H1 (cell line): ENCODE measurements around the gene ZNF670. TPM values are rescaled to one million over a fixed set of nuclear protein-coding genes. Genes with fewer than 3 reads are reported as not detected.

Source experiments
- CTCF ChIA-PET: fragments of 300-600 bp; sonication (Branson Sonifier 250); formaldehyde crosslinking; loops from one replicate; lab custom pipeline; 2021; ENCODE audit not compliant: partially characterized antibody; lab: Charles Lee
- POLR2A ChIA-PET: fragments of 300-600 bp; sonication (Branson Sonifier 250); formaldehyde crosslinking; loops from one replicate; lab custom pipeline; 2021; ENCODE audit warnings: inconsistent platforms; ENCODE audit not compliant: partially characterized antibody; lab: Charles Lee
- DNase-seq, 2 experiments: peaks; one replicate each; pipeline versions ENCODE4 v3.0.0 to v3.0.0-alpha.2; 2010 to 2022; ENCODE audit warnings: low spot score in 2 of 2, low read depth in 1 of 2, mixed read lengths in 1 of 2
- FAIRE-seq: peaks from 2 replicates; lab custom pipeline; 2011; peaks lifted over from hg19 to GRCh38; lab: Jason Lieb, UNC
- H2AFZ ChIP-seq: 2 replicates; pipeline ENCODE4 v1.8.1; 2012; ENCODE audit warnings: low read length, inconsistent platforms
- H2AK5ac ChIP-seq: 2 replicates; pipeline ENCODE4 v1.6.1; 2013; ENCODE audit warnings: low read depth, low read length
- H2BK120ac ChIP-seq: replicated peaks from 2 replicates; pipeline ENCODE3; 2013; ENCODE audit warnings: low read depth, low read length, inconsistent platforms
- H2BK12ac ChIP-seq: 2 replicates; pipeline ENCODE4 v1.6.1; 2013; ENCODE audit warnings: low read depth, low read length
- H2BK15ac ChIP-seq: 2 replicates; pipeline ENCODE4 v1.6.1; 2013; ENCODE audit warnings: low read length
- H2BK20ac ChIP-seq: 2 replicates; pipeline ENCODE4 v1.6.1; 2013; ENCODE audit warnings: low read length
- H2BK5ac ChIP-seq: 2 replicates; pipeline ENCODE4 v1.6.1; 2013; ENCODE audit warnings: low read depth, low read length
- H3K14ac ChIP-seq: 2 replicates; pipeline ENCODE4 v1.6.1; 2013; ENCODE audit warnings: inconsistent platforms; ENCODE audit not compliant: insufficient read length
- H3K18ac ChIP-seq: 2 replicates; pipeline ENCODE4 v1.6.1; 2013; ENCODE audit warnings: low read length; ENCODE audit errors: extremely low read depth
- H3K23ac ChIP-seq: 2 replicates; pipeline ENCODE4 v1.6.1; 2013; ENCODE audit warnings: inconsistent platforms; ENCODE audit not compliant: insufficient read length
- H3K23me2 ChIP-seq: 2 replicates; pipeline ENCODE4 v1.6.1; 2013; ENCODE audit warnings: low read depth, low read length
- H3K27ac ChIP-seq: 2 replicates; pipeline ENCODE4 v1.6.1; 2011; ENCODE audit warnings: low read depth, low read length, inconsistent platforms
- H3K27me3 ChIP-seq, 4 experiments: replicated peaks in 1 of 4; 1 replicate in 1 of 4; 2 replicates in 3 of 4; pipeline versions ENCODE4 v1.6.1 to v1.8.1; 2011 to 2013; ENCODE audit warnings: low read length in 3 of 4, mild to moderate bottlenecking in 3 of 4, inconsistent platforms in 2 of 4, mixed read lengths in 2 of 4, moderate library complexity in 1 of 4; ENCODE audit not compliant: control insufficient read depth in 3 of 4, insufficient read depth in 3 of 4; ENCODE audit errors: extremely low read depth in 1 of 4
- H3K36me3 ChIP-seq, 4 experiments: 2 replicates each; pipeline versions ENCODE4 v1.6.1 to v1.8.1; 2011 to 2013; ENCODE audit warnings: mild to moderate bottlenecking in 4 of 4, low read length in 3 of 4, moderate library complexity in 2 of 4, control low read depth in 1 of 4, inconsistent platforms in 1 of 4; ENCODE audit not compliant: insufficient read depth in 4 of 4, control insufficient read depth in 2 of 4
- H3K4ac ChIP-seq: replicated peaks from 2 replicates; pipeline ENCODE3; 2013; ENCODE audit warnings: low read length, low read depth, mixed read lengths, inconsistent platforms; ENCODE audit not compliant: insufficient read length
- H3K4me1 ChIP-seq, 4 experiments: replicated peaks in 1 of 4; 1 replicate in 1 of 4; 2 replicates in 3 of 4; pipeline versions ENCODE4 v1.6.1 to v1.8.1; 2011 to 2013; ENCODE audit warnings: low read length in 3 of 4, inconsistent platforms in 2 of 4, mixed read lengths in 1 of 4; ENCODE audit not compliant: insufficient read depth in 4 of 4, control insufficient read depth in 3 of 4
- H3K4me2 ChIP-seq, 2 experiments: 2 replicates each; pipeline versions ENCODE4 v1.6.1 to v1.8.1; 2011 to 2013; ENCODE audit warnings: low read depth in 2 of 2, low read length in 2 of 2, control low read depth in 1 of 2, inconsistent platforms in 1 of 2, mild to moderate bottlenecking in 1 of 2; ENCODE audit not compliant: insufficient read depth in 1 of 2
- H3K4me3 ChIP-seq, 4 experiments: fragments of 200-600, 300-600 bp in 1 of 4; sonication (generic), shearing (Covaris generic), sonication (Bioruptor Twin) in 1 of 4; 2 replicates each; pipeline versions ENCODE4 v1.5.1 to v1.8.1; 2011 to 2016; ENCODE audit warnings: low read length in 4 of 4, low read depth in 3 of 4, control low read depth in 2 of 4, inconsistent platforms in 2 of 4, mild to moderate bottlenecking in 2 of 4, mixed read lengths in 1 of 4, moderate library complexity in 1 of 4; ENCODE audit not compliant: insufficient read depth in 2 of 4; ENCODE audit errors: extremely low read depth in 1 of 4
- H3K56ac ChIP-seq: replicated peaks from 2 replicates; pipeline ENCODE3; 2013; ENCODE audit warnings: low read depth, mild to moderate bottlenecking, mixed read lengths, low read length, inconsistent platforms; ENCODE audit not compliant: insufficient read length
- H3K79me1 ChIP-seq: 2 replicates; pipeline ENCODE4 v1.6.1; 2013; ENCODE audit warnings: low read depth, low read length, control low read depth
- H3K79me2 ChIP-seq, 2 experiments: 2 replicates each; pipeline versions ENCODE4 v1.6.1 to v1.8.1; 2012 to 2013; ENCODE audit warnings: low read length in 2 of 2, mild to moderate bottlenecking in 2 of 2, inconsistent platforms in 1 of 2; ENCODE audit not compliant: insufficient read depth in 2 of 2, control insufficient read depth in 1 of 2
- H3K9ac ChIP-seq, 4 experiments: replicated peaks in 1 of 4; 1 replicate in 1 of 4; 2 replicates in 3 of 4; pipeline versions ENCODE4 v1.6.1 to v1.8.1; 2011 to 2013; ENCODE audit warnings: low read depth in 3 of 4, low read length in 3 of 4, control low read depth in 2 of 4, mild to moderate bottlenecking in 2 of 4, moderate library complexity in 2 of 4, inconsistent platforms in 1 of 4; ENCODE audit errors: extremely low read depth in 1 of 4
- H3K9me3 ChIP-seq, 2 experiments: 2 replicates each; pipeline versions ENCODE4 v1.6.1 to v1.8.1; 2012 to 2013; ENCODE audit warnings: mild to moderate bottlenecking in 2 of 2, moderate library complexity in 2 of 2, control low read depth in 1 of 2, inconsistent platforms in 1 of 2, low read depth in 1 of 2, low read length in 1 of 2, mixed read lengths in 1 of 2; ENCODE audit not compliant: insufficient read depth in 2 of 2
- H4K20me1 ChIP-seq, 2 experiments: replicated peaks in 1 of 2; 2 replicates each; pipeline versions ENCODE3 to v1.8.1; 2011 to 2013; ENCODE audit warnings: inconsistent platforms in 2 of 2, low read length in 2 of 2, mild to moderate bottlenecking in 1 of 2; ENCODE audit not compliant: insufficient read depth in 2 of 2, control insufficient read depth in 1 of 2
- H4K5ac ChIP-seq: 2 replicates; pipeline ENCODE4 v1.6.1; 2013; ENCODE audit warnings: low read length, low read depth, mixed read lengths, inconsistent platforms; ENCODE audit not compliant: insufficient read length
- H4K8ac ChIP-seq: 2 replicates; pipeline ENCODE4 v1.8.0; 2013; ENCODE audit warnings: mild to moderate bottlenecking, moderate library complexity, low read length, inconsistent platforms; ENCODE audit not compliant: insufficient read depth; ENCODE audit errors: extremely low read depth
- H4K91ac ChIP-seq: replicated peaks from 2 replicates; pipeline ENCODE3; 2013; ENCODE audit warnings: low read length, mixed read lengths, inconsistent platforms; ENCODE audit not compliant: insufficient read length
- EP300 ChIP-seq, 2 experiments: IDR thresholded peaks; 1 replicate in 1 of 2; 2 replicates in 1 of 2; pipeline ENCODE4 v1.6.1; 2011 to 2012; ENCODE audit warnings: low read depth in 2 of 2, low read length in 2 of 2, mild to moderate bottlenecking in 2 of 2, borderline replicate concordance in 1 of 2, inconsistent platforms in 1 of 2, moderate library complexity in 1 of 2
- KDM1A ChIP-seq: fragments of 200-600, 300-600 bp; sonication (generic); IDR thresholded peaks from 2 replicates; pipeline ENCODE4 v1.7.1; 2016; ENCODE audit warnings: mild to moderate bottlenecking, low read length, borderline replicate concordance
- PHF8 ChIP-seq: fragments of 200-600 bp; sonication (generic); conservative IDR thresholded peaks from 2 replicates; pipeline ENCODE4 v1.7.1; 2012; ENCODE audit warnings: low read depth, mild to moderate bottlenecking, inconsistent platforms, low read length, moderate library complexity
- SP2 ChIP-seq: IDR thresholded peaks from 2 replicates; pipeline ENCODE4 v1.6.1; 2012; ENCODE audit warnings: mild to moderate bottlenecking, low read length, inconsistent platforms
- WGBS, 2 experiments: shearing (Covaris generic) in 1 of 2; methylation state at CpG; one replicate each; pipeline versions ENCODE4 v1.1.6 to v1.1.7; 2013 to 2015; ENCODE audit warnings: low lambda C conversion rate in 2 of 2, mixed read lengths in 2 of 2, inconsistent platforms in 1 of 2, low coverage in 1 of 2, missing lambda C conversion rate in 1 of 2; ENCODE audit not compliant: insufficient replicate concordance in 2 of 2, insufficient coverage in 1 of 2, insufficient read length in 1 of 2; ENCODE audit errors: extremely low coverage in 1 of 2, missing lambda C conversion rate in 1 of 2; 5-methylcytosine and 5-hydroxymethylcytosine counted together
- polyA plus RNA-seq, 7 experiments: library from polyadenylated mRNA; depleted of rRNA in 3 of 7; stranded (reverse) in 5 of 7; unstranded in 2 of 7; fragments of >200 nt in 5 of 7; fragments of 200-250 nt in 2 of 7; gene quantifications; 1 replicate in 5 of 7; 2 replicates in 1 of 7; 4 replicates in 1 of 7; pipeline versions ENCODE4 v1.2.1 to v1.2.3, GENCODE V29; 2011 to 2013; ENCODE audit warnings: missing spikeins in 2 of 7, mixed read lengths in 2 of 7
- total RNA-seq: library from RNA; stranded (reverse); fragmentation: NEBNext Ultra II Directional; extraction: Animal tissue kit (Norgen Biotek cat#: 25700); gene quantifications from 2 replicates; pipeline ENCODE4 v1.2.1, GENCODE V29; 2021
- TF ChIP-seq, protein P1 (sequence below), 3 experiments: IDR thresholded peaks; 1 replicate in 2 of 3; 2 replicates in 1 of 3; pipeline versions ENCODE4 v1.5.1 to v1.6.1; 2011; ENCODE audit warnings: low read length in 3 of 3, mild to moderate bottlenecking in 3 of 3, inconsistent platforms in 2 of 3, low read depth in 1 of 3, moderate library complexity in 1 of 3; ENCODE audit not compliant: insufficient read depth in 1 of 3; ENCODE audit errors: control extremely low read depth in 1 of 3

The ZNF670 gene
- total and polyA plus RNA-seq, 2 of the 8 experiments (the other 6 are each of a cell fraction or from before 2014, with no cell fraction given): 2.8 to 15.4 TPM

- H3K4me3 ChIP-seq: no peak overlapping the region
- H4K20me1 ChIP-seq: peaks cover 0 to 3% of the 10 kb centered on the region in 2 experiments
- WGBS, 2 experiments: 88% methylated on average over 19 of the region's 22 CpGs; no CpG with 5 or more reads in 1 of the 2 experiments
- no peaks in the 10 kb centered on the region for H3K9me3 ChIP-seq
- no peak overlapping the region for H3K27ac ChIP-seq
- no peak overlapping the region for H2BK120ac ChIP-seq
- no peaks in the 10 kb centered on the region for H3K4me1 ChIP-seq
- no peak overlapping the region for H3K9ac ChIP-seq
- no peak overlapping the region for H2AK5ac ChIP-seq
- H2AFZ ChIP-seq: no peak overlapping the region
- POLR2A ChIA-PET: interaction anchor here (0.7 to 1.9 kb wide), 2 partner anchors 16 to 19 kb away, joined by 3 to 6 read pairs; partner anchors contain the start of gene ZNF669
- no peak overlapping the region for H2BK12ac ChIP-seq
- no peaks in the 10 kb centered on the region for H3K36me3 ChIP-seq
- no peaks in the 10 kb centered on the region for H3K27me3 ChIP-seq
- no peak overlapping the region for H2BK5ac ChIP-seq
- H4K5ac ChIP-seq: no peak overlapping the region
- no peak overlapping the region for H3K56ac ChIP-seq
- no peaks in the 10 kb centered on the region for H3K79me1 ChIP-seq
- H2BK20ac ChIP-seq: no peak overlapping the region
- CTCF ChIA-PET: interaction anchor here (0.6 to 1.8 kb wide), 24 partner anchors 8 to 367 kb away, joined by 3 to 20 read pairs (median 3); partner anchors contain the start of gene ZNF670
- H3K4me2 ChIP-seq: no peak overlapping the region
- H3K79me2 ChIP-seq: no peaks in the 10 kb centered on the region
- no peak overlapping the region for H3K23ac ChIP-seq
- no peak overlapping the region for H4K8ac ChIP-seq
- H4K91ac ChIP-seq: no peak overlapping the region
- no peak overlapping the region for H2BK15ac ChIP-seq
- no peak overlapping the region for H3K14ac ChIP-seq
- no peaks in the 10 kb centered on the region for H3K23me2 ChIP-seq
- no peak for TF ChIP-seq SP2
- no peak for TF ChIP-seq PHF8
- no peak for TF ChIP-seq KDM1A
- no peak for TF ChIP-seq EP300 (IDR thresholded peaks at IDR 0.05; ENCODE audit: borderline replicate concordance in 1 of 2, low read depth in 2 of 2, low read length in 2 of 2)
- TF ChIP-seq, protein P1, sequence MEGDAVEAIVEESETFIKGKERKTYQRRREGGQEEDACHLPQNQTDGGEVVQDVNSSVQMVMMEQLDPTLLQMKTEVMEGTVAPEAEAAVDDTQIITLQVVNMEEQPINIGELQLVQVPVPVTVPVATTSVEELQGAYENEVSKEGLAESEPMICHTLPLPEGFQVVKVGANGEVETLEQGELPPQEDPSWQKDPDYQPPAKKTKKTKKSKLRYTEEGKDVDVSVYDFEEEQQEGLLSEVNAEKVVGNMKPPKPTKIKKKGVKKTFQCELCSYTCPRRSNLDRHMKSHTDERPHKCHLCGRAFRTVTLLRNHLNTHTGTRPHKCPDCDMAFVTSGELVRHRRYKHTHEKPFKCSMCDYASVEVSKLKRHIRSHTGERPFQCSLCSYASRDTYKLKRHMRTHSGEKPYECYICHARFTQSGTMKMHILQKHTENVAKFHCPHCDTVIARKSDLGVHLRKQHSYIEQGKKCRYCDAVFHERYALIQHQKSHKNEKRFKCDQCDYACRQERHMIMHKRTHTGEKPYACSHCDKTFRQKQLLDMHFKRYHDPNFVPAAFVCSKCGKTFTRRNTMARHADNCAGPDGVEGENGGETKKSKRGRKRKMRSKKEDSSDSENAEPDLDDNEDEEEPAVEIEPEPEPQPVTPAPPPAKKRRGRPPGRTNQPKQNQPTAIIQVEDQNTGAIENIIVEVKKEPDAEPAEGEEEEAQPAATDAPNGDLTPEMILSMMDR (IDR thresholded peaks at IDR 0.05; ENCODE audit: control extremely low read depth in 1 of 3, insufficient read depth in 1 of 3, low read depth in 1 of 3, low read length in 3 of 3): no peak
- H3K4ac ChIP-seq: no peak overlapping the region
- DNase-seq (no peak), FAIRE-seq (no peak)
- no peak overlapping the region for H3K18ac ChIP-seq
Observed at GRCh38 chr1:247119600-247120407, 41.2 kb upstream of the ZNF670 start.
